CD4-positive, alpha-beta T cell treated with Interleukin-21 for 1 hour (primary cell): ENCODE data around the gene ZSCAN16.

ENCODE experiments used
- DNase-seq: peaks from one replicate; pipeline ENCODE4 v3.0.0-alpha.2; 2020

Gene ZSCAN16

GRCh38 chr6:28134716-28135115 lies 10.3 kb downstream of the ZSCAN16 start:
- DNase-seq, result no peak

GRCh38 chr6:28135393-28135792 lies 11.0 kb downstream of the ZSCAN16 start:
- no peak for DNase-seq

GRCh38 chr6:28136585-28137504 lies 12.4 kb downstream of the ZSCAN16 start:
- DNase-seq, result peak; percentile 81

GRCh38 chr6:28137505-28137981 lies 13.1 kb downstream of the ZSCAN16 start:
- DNase-seq, result peak; percentile 72

- DNase-seq, result no peak
Measured at GRCh38 chr6:28139860-28140543, 15.6 kb downstream of the ZSCAN16 start.

- no peak for DNase-seq
Measured at GRCh38 chr6:28140616-28141015, 16.2 kb downstream of the ZSCAN16 start.

- peak; percentile 88 for DNase-seq
Measured at GRCh38 chr6:28141500-28142329, 17.3 kb downstream of the ZSCAN16 start, which contains the start of gene ZKSCAN8. TSS of gene ZKSCAN8 (plus strand) at chr6:28141883. CDS start at chr6:28148408, 6,525 bp downstream.

GRCh38 chr6:28142446-28142845 lies 18.0 kb downstream of the ZSCAN16 start:
- no peak for DNase-seq

- DNase-seq, result no peak
Measured at GRCh38 chr6:28145231-28145630, 20.8 kb downstream of the ZSCAN16 start.

GRCh38 chr6:28152531-28152930 lies 28.1 kb downstream of the ZSCAN16 start:
- no peak for DNase-seq

GRCh38 chr6:28153546-28153945 lies 29.1 kb downstream of the ZSCAN16 start:
- DNase-seq, result no peak

GRCh38 chr6:28154357-28154756 lies 29.9 kb downstream of the ZSCAN16 start:
- DNase-seq, result no peak

GRCh38 chr6:28158318-28158717 lies 33.9 kb downstream of the ZSCAN16 start:
- no peak for DNase-seq

- DNase-seq, result no peak
Measured at GRCh38 chr6:28159029-28159607, 34.7 kb downstream of the ZSCAN16 start.

- no peak for DNase-seq
Measured at GRCh38 chr6:28160233-28160632, 35.8 kb downstream of the ZSCAN16 start.

GRCh38 chr6:28161410-28162079 lies 37.1 kb downstream of the ZSCAN16 start:
- peak; percentile 87 for DNase-seq

GRCh38 chr6:28165563-28165962 lies 41.2 kb downstream of the ZSCAN16 start:
- DNase-seq, result no peak

- no peak for DNase-seq
Measured at GRCh38 chr6:28167068-28167467, 42.7 kb downstream of the ZSCAN16 start.

GRCh38 chr6:28167926-28168325 lies 43.5 kb downstream of the ZSCAN16 start:
- no peak for DNase-seq

GRCh38 chr6:28171271-28171670 lies 46.9 kb downstream of the ZSCAN16 start:
- DNase-seq, result no peak

- DNase-seq, result no peak
Measured at GRCh38 chr6:28172006-28172405, 47.6 kb downstream of the ZSCAN16 start.

- DNase-seq, result no peak
Measured at GRCh38 chr6:28176373-28176772, 52.0 kb downstream of the ZSCAN16 start.
